ENCODE data around the gene ATG14. TPM values are rescaled to one million over a fixed set of nuclear protein-coding genes. Genes with fewer than 3 reads are reported as not detected.

The ATG14 gene
- total and polyA plus RNA-seq, 8 donors: 7.1 to 25.6 (median 23.3) TPM

GRCh38 chr14:55327179-55327578, 84.5 kb downstream of the ATG14 start:
- DNase-seq: no peak
- peaks cover 0 to 22% of the 10 kb centered on the region in 2 donors for H3K4me1 ChIP-seq
- no peak overlapping the region for H3K4me3 ChIP-seq
- no peak overlapping the region for H3K27ac ChIP-seq
- TF ChIP-seq, protein P1, sequence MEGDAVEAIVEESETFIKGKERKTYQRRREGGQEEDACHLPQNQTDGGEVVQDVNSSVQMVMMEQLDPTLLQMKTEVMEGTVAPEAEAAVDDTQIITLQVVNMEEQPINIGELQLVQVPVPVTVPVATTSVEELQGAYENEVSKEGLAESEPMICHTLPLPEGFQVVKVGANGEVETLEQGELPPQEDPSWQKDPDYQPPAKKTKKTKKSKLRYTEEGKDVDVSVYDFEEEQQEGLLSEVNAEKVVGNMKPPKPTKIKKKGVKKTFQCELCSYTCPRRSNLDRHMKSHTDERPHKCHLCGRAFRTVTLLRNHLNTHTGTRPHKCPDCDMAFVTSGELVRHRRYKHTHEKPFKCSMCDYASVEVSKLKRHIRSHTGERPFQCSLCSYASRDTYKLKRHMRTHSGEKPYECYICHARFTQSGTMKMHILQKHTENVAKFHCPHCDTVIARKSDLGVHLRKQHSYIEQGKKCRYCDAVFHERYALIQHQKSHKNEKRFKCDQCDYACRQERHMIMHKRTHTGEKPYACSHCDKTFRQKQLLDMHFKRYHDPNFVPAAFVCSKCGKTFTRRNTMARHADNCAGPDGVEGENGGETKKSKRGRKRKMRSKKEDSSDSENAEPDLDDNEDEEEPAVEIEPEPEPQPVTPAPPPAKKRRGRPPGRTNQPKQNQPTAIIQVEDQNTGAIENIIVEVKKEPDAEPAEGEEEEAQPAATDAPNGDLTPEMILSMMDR (IDR thresholded peaks at IDR 0.05): no peak
- no peaks in the 10 kb centered on the region for H3K36me3 ChIP-seq
- intact Hi-C loops (cut with DNase I): no loop called here
- H3K27me3 ChIP-seq: no peaks in the 10 kb centered on the region
- ATAC-seq: no peak
- H3K9me3 ChIP-seq: no peaks in the 10 kb centered on the region

GRCh38 chr14:55324812-55325211, 86.8 kb downstream of the ATG14 start:
- H3K36me3 ChIP-seq: no peaks in the 10 kb centered on the region
- H3K9me3 ChIP-seq: no peaks in the 10 kb centered on the region
- H3K4me1 ChIP-seq: peaks cover 0 to 15% of the 10 kb centered on the region in 2 donors
- ATAC-seq (no peak), DNase-seq (no peak)
- no peak overlapping the region for H3K27ac ChIP-seq
- H3K27me3 ChIP-seq: no peaks in the 10 kb centered on the region
- H3K4me3 ChIP-seq: no peak overlapping the region
- intact Hi-C loops (cut with DNase I): no loop called here
- TF ChIP-seq, protein P1 (IDR thresholded peaks at IDR 0.05): no peak

DNA sequence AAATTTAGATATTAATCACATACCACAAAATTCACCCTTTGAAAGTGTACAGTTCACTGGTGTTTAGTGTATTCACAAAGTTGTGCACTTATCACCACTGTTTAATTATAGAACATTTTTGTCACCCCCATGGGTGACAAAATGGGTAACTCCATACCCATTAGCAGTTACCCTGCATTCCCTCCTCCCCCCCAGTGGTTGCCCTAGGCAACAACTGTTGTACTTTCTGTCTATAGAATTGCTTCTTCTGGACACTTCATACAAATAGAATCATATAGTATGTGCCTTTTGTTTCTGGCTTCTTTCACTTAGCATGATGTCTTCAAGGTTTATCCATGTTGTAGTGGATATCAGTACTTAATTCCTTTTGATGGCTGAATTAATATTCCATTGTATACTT, 87.7 kb downstream of the ATG14 start:
- Histone ChIP-seq H3K27me3 (no peaks in the 10 kb centered on the region), H3K4me3 (no peak overlapping the region), H3K36me3 (no peaks in the 10 kb centered on the region), H3K9me3 (no peaks in the 10 kb centered on the region), H3K27ac (no peak overlapping the region), H3K4me1 (peaks cover 0 to 14% of the 10 kb centered on the region in 2 donors)
- DNase-seq (no peak), ATAC-seq (no peak)
- intact Hi-C loops (cut with DNase I): no loop called here
- TF ChIP-seq, protein P1 (IDR thresholded peaks at IDR 0.05): no peak

DNA sequence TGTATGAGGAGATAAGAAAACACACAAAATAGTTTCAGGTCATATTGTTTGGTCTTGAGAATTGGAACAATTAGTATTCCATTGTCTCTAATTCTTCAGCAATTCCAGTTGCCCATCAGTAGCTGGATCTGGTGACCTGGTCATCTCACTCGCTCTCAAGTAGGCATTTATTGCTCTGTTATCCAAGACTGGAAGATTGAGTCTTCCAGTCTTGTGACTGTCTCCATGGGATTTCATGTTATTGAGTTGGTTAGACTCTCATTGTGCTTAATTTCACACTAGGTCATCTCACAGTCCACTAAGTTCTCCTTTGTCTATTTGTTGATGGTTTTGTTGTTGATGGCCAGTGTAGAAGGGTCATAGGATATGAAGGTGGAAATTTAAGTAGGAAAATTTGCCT, 92.9 kb downstream of the ATG14 start:
- Histone ChIP-seq H3K9me3 (no peaks in the 10 kb centered on the region), H3K27me3 (no peaks in the 10 kb centered on the region), H3K4me1 (no peaks in the 10 kb centered on the region), H3K4me3 (no peak overlapping the region), H3K27ac (no peak overlapping the region), H3K36me3 (peaks cover 0 to 10% of the 10 kb centered on the region in 2 donors)
- intact Hi-C loops (cut with DNase I): no loop called here
- TF ChIP-seq, protein P1 (IDR thresholded peaks at IDR 0.05): no peak
- ATAC-seq: no peak
- no peak for DNase-seq

GRCh38 chr14:55317542-55318306, 93.9 kb downstream of the ATG14 start:
- peaks cover 0 to 6% of the 10 kb centered on the region in 2 donors for H3K9me3 ChIP-seq
- no peak overlapping the region for H3K27ac ChIP-seq
- no peaks in the 10 kb centered on the region for H3K4me1 ChIP-seq
- ATAC-seq (no peak), DNase-seq (no peak)
- H3K36me3 ChIP-seq: peaks cover 0 to 10% of the 10 kb centered on the region in 2 donors
- H3K27me3 ChIP-seq: no peaks in the 10 kb centered on the region
- intact Hi-C loops (cut with DNase I): no loop called here
- TF ChIP-seq, protein P1 (IDR thresholded peaks at IDR 0.05): no peak
- H3K4me3 ChIP-seq: no peak overlapping the region

Measured in left lung (tissue), 10 donors.